ENCODE data around the gene RSPH3.

The RSPH3 gene

DNA sequence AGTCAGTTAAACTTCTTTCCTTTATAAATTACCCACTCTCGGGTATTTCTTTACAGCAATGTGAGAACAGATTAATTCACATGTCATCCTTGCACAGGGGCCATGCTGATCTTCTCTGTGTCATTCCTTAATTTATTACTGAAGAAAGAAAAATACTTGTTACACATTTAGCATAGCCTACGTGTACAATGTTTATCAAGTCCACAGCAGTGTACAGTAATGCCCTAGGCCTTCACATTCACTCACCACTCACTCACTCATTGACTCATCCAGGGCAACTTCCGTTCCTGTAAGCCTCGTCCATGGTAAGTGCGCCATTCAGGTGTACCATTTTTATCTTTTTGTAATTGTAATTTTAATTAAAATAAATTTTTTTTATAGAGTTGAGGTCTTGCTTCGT is 73.6 kb downstream of the RSPH3 start:
- no peak for DNase-seq

DNA sequence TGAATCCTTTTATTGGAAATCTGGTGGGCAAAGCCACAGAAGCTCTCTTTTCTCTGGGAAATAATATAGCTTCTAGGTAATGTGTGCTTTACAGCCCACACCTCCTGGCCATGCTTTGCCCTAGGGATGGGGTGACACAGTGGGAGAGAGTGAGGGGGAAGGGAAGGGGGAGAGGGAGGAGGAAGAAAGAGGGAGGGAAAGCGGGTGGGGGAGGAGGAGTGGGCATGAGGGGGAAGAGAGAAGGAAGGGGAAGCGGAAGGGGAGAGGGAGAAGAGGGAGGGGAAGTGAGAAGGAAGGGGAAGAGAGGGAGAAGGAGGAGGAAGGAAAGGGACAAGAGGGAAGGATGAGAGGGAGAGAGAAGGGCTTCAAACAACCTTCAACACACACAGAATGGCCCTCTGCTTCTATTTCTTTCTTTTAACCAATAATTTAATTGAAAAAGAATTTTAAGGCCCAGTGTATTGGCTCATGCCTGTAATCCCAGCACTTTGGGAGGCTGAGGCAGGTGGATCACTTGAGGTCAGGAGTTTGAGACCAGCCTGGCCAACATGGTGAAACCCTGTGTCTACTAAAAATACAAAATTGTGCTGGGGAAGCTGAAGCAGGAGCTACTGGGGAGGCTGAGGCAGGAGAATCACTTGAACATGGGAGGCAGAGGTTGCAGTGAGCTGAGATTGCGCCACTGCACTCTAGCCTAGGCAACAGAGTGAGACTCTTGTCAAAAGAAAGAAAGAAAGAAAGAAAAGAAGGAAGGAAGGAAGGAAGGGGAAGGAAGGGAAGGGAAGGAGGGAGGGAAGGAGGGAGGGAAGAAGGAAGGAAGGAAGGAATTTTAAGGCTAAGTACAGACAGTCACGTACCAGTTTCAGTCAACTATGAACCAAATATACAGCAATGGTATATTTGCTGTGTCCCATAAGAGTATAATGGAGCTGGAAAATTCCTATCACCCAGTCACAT is 75.2 kb downstream of the RSPH3 start:
- DNase-seq, result no peak

DNA sequence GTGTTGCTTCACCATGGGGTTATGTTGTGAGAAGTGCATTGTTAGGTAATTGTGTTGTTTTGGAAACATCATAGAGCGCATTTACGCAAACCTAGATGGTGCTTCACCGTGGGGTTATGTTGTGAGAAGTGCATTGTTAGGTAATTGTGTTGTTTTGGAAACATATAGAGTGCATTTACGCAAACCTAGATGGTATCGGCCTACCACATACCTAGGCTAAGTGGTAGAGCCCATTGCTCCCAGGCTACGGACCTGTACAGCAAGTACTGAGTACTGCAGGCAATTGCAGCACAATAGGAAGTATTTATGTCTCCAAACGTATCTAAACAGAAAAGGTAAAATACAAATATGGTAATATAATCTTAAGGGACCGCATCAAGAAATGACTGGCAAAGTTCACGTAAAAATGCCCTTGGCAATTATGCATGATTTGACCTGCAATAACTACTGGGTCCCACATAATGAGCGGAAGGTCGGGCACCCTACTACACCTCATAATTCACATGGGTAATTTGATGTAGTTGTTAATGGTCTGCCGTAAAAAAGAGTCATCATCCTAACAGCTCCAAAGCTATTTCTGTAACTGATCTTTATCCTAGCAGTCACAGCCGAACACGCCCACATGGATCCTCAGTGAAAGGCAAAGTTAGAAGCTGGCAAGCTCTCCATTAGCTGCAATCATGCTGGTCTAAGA is 76.0 kb downstream of the RSPH3 start:
- DNase-seq, result no peak

Data from CD4-positive, alpha-beta T cell treated with Interleukin-17A for 1 hour (primary cell).